Gastrocnemius medialis (tissue), 4 donors: ENCODE measurements around the gene HMCN2. TPM values are rescaled to one million over a fixed set of nuclear protein-coding genes. Genes with fewer than 3 reads are reported as not detected.

Source experiments
- ATAC-seq, 2 donors: fragments of 150-250 bp; one replicate each; pipeline ENCODE4 v1.9.1; 2016
- DNase-seq, 2 donors: peaks; one replicate each; pipeline ENCODE4 v3.0.0-alpha.2; 2019
- H3K27ac ChIP-seq, 4 donors: fragments of 200-600 bp; sonication (generic); 1 replicate in 1 of 4; 2 replicates in 3 of 4; pipeline ENCODE4 v1.5.1; 2016 to 2018; ENCODE audit warnings: mild to moderate bottlenecking in 2 of 4, moderate library complexity in 1 of 4
- H3K27me3 ChIP-seq, 3 donors: fragments of 200-600 bp; sonication (generic) in 2 of 3; 1 replicate in 1 of 3; 2 replicates in 2 of 3; pipeline versions ENCODE4 v1.5.1 to v1.6.0; 2016 to 2019; ENCODE audit warnings: mild to moderate bottlenecking in 1 of 3, moderate library complexity in 1 of 3
- H3K36me3 ChIP-seq, 2 donors: fragments of 200-600 bp; sonication (generic) in 1 of 2; one replicate each; pipeline ENCODE4 v1.5.1; 2017 to 2018
- H3K4me1 ChIP-seq, 2 donors: fragments of 200-600 bp; sonication (generic) in 1 of 2; one replicate each; pipeline ENCODE4 v1.5.1; 2016 to 2017; ENCODE audit warnings: mild to moderate bottlenecking in 2 of 2
- H3K4me3 ChIP-seq, 4 donors: fragments of 200-600 bp; sonication (generic) in 3 of 4; 1 replicate in 1 of 4; 2 replicates in 3 of 4; pipeline ENCODE4 v1.5.1; 2016 to 2019; ENCODE audit warnings: mild to moderate bottlenecking in 2 of 4
- H3K9me3 ChIP-seq, 3 donors: fragments of 200-600 bp; sonication (generic) in 2 of 3; 1 replicate in 1 of 3; 2 replicates in 2 of 3; pipeline ENCODE4 v1.5.1; 2016 to 2019
- POLR2A ChIP-seq, 2 donors: fragments of 450-650 bp; IDR thresholded peaks; one replicate each; pipeline ENCODE4 v1.6.1; 2017; ENCODE audit warnings: antibody characterized with exemption in 2 of 2, mild to moderate bottlenecking in 2 of 2, moderate library complexity in 2 of 2
- in situ Hi-C, 4 donors: fragments of 200-750 bp; cut with MboI; loops; one replicate each; pipeline versions ENCODE4 v1.15.0 to v1.8.0; 2017; ENCODE audit warnings: low sequenced_read_pairs in 4 of 4
- intact Hi-C: fragments of 100-400 bp; cut with DNase I; formaldehyde crosslinking; loops from one replicate; pipeline ENCODE4 v1.15.1; 2023; ENCODE audit warnings: low total_unique reads
- total RNA-seq, 4 donors: library from RNA; depleted of rRNA; stranded (reverse); fragments of >200 nt; gene quantifications; one replicate each; pipeline versions ENCODE4 v1.1.0 to v1.2.3, GENCODE V29; 2016
- TF ChIP-seq, protein P1 (sequence below), 5 experiments: fragments of 450-650 bp in 3 of 5; fragments of 200-600 bp in 2 of 5; sonication (generic) in 2 of 5; IDR thresholded peaks in 4 of 5; conservative IDR thresholded peaks in 1 of 5; 1 replicate in 4 of 5; 2 replicates in 1 of 5; pipeline ENCODE4 v1.5.1; 2016 to 2019; ENCODE audit warnings: antibody characterized with exemption in 5 of 5, mild to moderate bottlenecking in 3 of 5, moderate library complexity in 3 of 5

HMCN2 gene
- total RNA-seq, 4 donors from 2014 or later, result 1.9 to 8.5 (median 7.7) TPM

DNA sequence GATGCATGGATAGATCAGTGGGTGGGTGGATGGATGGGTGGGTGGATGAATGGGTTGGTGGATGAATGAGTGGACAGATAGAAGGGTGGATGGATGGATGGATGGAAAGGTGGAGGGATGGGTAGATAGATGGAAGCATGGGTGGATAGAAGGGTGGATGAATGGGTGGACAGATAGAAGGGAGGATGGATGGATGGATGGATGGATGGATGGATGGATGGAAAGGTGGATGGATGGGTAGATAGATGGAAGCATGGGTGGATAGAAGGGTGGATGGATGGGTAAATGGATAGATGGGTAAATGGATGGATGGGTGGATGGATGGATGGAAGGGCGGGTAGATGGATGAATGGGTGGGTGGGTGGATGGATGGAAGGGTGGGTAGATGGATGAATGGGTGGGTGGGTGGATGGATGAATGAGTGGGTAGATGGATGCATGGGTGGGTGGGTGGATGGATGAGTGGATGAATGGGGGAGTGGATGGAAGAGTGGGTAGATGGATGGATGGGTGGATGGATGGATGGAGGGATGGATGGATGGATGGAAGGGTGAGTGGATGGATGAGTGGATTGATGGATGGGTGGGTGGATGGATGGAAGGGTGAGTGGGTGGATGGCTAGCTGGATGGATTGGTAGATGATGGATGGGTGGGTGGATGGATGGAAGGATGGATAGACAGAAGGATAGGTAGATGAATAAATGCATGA lies 91.5 kb downstream of the HMCN2 start:
- H3K36me3 ChIP-seq, result no peaks in the 10 kb centered on the region
- no peaks in the 10 kb centered on the region for H3K4me1 ChIP-seq
- ATAC-seq (no peak), DNase-seq (no peak)
- no peaks in the 10 kb centered on the region for H3K27me3 ChIP-seq
- in situ Hi-C loops (no loop called here), intact Hi-C loops (no loop called here)
- TF ChIP-seq, protein P1, sequence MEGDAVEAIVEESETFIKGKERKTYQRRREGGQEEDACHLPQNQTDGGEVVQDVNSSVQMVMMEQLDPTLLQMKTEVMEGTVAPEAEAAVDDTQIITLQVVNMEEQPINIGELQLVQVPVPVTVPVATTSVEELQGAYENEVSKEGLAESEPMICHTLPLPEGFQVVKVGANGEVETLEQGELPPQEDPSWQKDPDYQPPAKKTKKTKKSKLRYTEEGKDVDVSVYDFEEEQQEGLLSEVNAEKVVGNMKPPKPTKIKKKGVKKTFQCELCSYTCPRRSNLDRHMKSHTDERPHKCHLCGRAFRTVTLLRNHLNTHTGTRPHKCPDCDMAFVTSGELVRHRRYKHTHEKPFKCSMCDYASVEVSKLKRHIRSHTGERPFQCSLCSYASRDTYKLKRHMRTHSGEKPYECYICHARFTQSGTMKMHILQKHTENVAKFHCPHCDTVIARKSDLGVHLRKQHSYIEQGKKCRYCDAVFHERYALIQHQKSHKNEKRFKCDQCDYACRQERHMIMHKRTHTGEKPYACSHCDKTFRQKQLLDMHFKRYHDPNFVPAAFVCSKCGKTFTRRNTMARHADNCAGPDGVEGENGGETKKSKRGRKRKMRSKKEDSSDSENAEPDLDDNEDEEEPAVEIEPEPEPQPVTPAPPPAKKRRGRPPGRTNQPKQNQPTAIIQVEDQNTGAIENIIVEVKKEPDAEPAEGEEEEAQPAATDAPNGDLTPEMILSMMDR (IDR thresholded peaks at IDR 0.05 in 4 of 5, conservative IDR thresholded peaks at IDR 0.05 in 1 of 5), result no peak
- TF ChIP-seq POLR2A (IDR thresholded peaks at IDR 0.05), result no peak
- H3K4me3 ChIP-seq, result no peak overlapping the region
- no peaks in the 10 kb centered on the region for H3K9me3 ChIP-seq
- no peak overlapping the region for H3K27ac ChIP-seq

DNA sequence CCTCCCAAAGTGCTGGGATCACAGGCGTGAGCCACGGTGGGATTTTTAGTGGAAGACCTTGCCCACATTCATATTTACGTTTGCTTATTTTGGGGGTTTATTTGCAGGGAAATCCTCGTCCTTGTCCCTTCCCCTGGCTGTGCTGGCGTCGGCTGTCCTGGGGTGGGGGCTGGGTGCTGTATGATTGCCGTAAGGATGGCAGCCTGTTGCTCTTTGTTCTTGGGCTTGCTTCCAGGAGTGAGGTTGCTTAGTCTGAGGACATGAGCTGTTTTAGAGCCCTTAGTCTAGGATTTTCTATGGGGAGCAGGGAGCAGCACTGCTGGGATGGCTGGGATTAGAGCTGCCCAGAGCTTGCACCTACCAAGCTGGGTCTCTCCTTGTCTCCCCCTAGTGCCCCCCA lies 93.4 kb downstream of the HMCN2 start:
- ATAC-seq, result no peak
- Histone ChIP-seq H3K4me3 (no peak overlapping the region), H3K4me1 (no peaks in the 10 kb centered on the region), H3K9me3 (no peaks in the 10 kb centered on the region), H3K27me3 (no peaks in the 10 kb centered on the region), H3K36me3 (no peaks in the 10 kb centered on the region), H3K27ac (no peak overlapping the region)
- DNase-seq, result no peak
- intact Hi-C loops, result no loop called here
- in situ Hi-C loops, result no loop called here
- TF ChIP-seq, protein P1 (IDR thresholded peaks at IDR 0.05 in 4 of 5, conservative IDR thresholded peaks at IDR 0.05 in 1 of 5), result no peak
- no peak for TF ChIP-seq POLR2A (IDR thresholded peaks at IDR 0.05)

DNA sequence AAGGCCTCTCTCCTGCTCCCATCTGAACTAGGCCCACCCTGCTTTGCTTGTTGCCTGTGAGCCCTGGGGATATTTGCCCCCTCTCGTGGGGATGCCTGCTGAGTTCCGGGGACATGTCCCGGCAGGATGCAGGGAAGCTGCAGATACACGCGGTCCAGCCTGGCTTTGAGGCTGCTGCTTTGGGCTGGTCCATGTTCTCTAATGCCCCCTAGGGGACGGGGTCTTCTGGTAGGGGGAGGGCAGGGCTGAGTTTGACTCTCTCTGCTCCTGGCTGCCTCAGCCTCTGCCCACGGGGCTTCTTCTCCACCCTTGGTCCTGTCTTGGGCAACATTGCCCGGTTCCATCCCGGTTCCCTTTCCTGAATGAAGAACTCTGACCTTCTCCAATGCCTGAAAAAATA lies 94.3 kb downstream of the HMCN2 start:
- H3K4me1 ChIP-seq, result no peaks in the 10 kb centered on the region
- no peak overlapping the region for H3K4me3 ChIP-seq
- intact Hi-C loops, result no loop called here
- no peak for ATAC-seq
- in situ Hi-C loops, result no loop called here
- H3K9me3 ChIP-seq, result no peaks in the 10 kb centered on the region
- H3K36me3 ChIP-seq, result no peaks in the 10 kb centered on the region
- H3K27me3 ChIP-seq, result no peaks in the 10 kb centered on the region
- no peak overlapping the region for H3K27ac ChIP-seq
- TF ChIP-seq, protein P1 (IDR thresholded peaks at IDR 0.05 in 4 of 5, conservative IDR thresholded peaks at IDR 0.05 in 1 of 5), result no peak
- TF ChIP-seq POLR2A (IDR thresholded peaks at IDR 0.05), result no peak
- DNase-seq, result no peak

DNA sequence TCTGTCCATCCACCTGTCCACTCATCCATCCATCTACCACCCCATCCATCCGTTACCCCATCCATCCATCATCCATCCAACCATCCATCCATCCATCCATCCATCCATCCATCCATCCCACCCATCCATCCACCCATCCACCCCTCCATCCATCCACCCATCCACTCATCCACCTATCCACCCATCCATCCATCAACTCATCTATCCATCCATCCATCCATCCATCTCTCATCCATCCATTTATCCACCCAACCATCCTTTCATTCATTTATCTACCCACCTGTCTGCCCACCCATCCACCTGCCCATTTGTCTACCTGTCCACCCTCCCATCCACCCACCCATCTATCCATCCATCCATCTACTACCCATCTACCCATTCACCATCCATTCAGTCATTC lies 95.1 kb downstream of the HMCN2 start:
- H3K9me3 ChIP-seq, result no peaks in the 10 kb centered on the region
- no peaks in the 10 kb centered on the region for H3K4me1 ChIP-seq
- no peaks in the 10 kb centered on the region for H3K27me3 ChIP-seq
- H3K36me3 ChIP-seq, result no peaks in the 10 kb centered on the region
- ATAC-seq (no peak), DNase-seq (no peak)
- no peak overlapping the region for H3K4me3 ChIP-seq
- in situ Hi-C loops (no loop called here), intact Hi-C loops (no loop called here)
- TF ChIP-seq, protein P1 (IDR thresholded peaks at IDR 0.05 in 4 of 5, conservative IDR thresholded peaks at IDR 0.05 in 1 of 5), result no peak
- TF ChIP-seq POLR2A (IDR thresholded peaks at IDR 0.05), result no peak
- H3K27ac ChIP-seq, result no peak overlapping the region
